ENCODE results near the gene ATG4A.

Gene ATG4A, protein sequence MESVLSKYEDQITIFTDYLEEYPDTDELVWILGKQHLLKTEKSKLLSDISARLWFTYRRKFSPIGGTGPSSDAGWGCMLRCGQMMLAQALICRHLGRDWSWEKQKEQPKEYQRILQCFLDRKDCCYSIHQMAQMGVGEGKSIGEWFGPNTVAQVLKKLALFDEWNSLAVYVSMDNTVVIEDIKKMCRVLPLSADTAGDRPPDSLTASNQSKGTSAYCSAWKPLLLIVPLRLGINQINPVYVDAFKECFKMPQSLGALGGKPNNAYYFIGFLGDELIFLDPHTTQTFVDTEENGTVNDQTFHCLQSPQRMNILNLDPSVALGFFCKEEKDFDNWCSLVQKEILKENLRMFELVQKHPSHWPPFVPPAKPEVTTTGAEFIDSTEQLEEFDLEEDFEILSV

DNA sequence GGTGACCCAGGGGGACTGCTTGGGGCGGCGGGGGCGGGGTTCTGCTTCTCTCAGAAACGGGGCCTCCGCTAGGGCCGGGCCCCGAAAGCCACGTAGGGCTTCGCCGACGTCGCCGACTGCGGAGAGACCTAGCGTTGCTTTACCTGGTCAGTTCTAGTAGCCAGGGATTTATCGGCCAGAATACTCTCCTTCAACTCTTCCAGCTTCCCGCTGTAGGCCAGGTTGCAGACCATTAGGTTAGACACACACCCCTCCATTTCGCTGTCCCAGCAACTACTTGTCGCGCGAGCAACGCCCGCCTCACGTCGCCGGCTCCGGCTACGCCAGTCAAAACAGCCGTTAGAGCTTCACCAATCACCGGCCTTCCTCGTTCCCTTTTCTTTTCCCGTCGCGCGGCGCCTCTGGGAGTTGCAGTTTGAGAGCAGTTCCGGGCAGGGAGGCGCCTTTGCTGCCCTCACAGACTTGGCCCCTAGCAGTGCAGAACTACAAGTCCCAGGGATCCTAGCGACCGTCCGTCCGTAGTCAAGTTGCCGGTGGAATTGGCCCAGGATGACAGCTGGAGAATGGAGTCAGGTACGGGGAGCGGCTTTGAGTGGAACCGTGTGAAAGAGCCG is at the start of gene ATG4A, which contains the start of gene PSMD10:
Gene ATG4A (plus strand): TSS at position 515 of the 614 bp plus-strand sequence. CDS start 49 bp downstream, at position 564.
Gene PSMD10 (minus strand): TSS at position 279 of the 614 bp plus-strand sequence. CDS start 22 bp downstream, at position 257.
- DNase-seq (ENCODE audit: low spot score) = peak; percentile 90

DNA sequence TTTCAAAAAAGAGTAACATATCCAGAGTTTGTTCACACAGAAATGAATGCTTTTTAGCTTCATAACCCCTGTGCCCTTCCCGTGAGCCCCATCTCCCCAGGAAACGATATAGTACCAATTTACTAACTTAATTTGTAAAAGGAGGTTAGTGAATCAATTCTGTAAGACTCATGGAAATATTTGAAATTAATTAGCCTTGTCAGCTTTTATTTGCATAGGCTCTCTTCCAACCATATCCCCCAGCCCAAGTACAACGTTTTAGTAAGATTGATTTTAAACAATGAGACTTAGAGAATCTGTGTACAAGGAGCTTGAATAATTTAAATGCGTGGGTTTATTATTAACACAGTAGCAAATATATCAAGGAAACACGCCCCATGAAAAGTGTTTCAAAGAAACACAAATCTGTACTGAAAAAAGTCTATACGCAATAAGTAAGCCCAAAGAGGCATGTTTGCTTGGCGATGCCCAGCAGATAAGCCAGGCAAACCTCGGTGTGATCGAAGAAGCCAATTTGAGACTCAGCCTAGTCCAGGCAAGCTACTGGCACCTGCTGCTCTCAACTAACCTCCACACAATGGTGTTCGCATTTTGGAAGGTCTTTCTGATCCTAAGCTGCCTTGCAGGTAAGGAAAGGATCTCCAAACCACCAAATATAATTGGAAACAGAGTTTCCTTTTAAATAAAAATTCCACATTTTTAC is 46.9 kb upstream of the ATG4A start, which contains the start of gene VSIG1:
Gene VSIG1 (plus strand): TSS at position 512 of the 703 bp plus-strand sequence. CDS start 66 bp downstream, at position 578.
- DNase-seq (ENCODE audit: low spot score) = no peak

DNA sequence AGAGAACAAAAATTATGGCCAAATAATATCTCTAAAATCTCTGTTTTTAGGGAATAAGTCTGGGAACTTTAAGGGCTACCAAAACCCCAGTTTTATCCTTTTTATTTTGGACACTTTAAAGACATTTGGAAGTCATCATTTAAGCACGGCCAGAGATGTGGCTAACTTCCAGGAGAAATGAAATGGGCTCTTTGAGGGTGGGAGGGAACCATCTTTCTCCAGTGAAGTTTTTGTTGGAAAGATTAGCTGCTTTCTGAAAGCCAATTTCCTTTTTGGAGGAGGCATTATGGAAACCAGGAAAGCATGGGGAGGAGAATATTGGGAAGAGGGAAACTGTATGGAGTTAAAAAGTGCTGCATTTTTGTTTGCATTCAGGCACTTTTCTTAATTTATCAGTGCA is 41.9 kb upstream of the ATG4A start:
- DNase-seq (ENCODE audit: low spot score) = no peak

DNA sequence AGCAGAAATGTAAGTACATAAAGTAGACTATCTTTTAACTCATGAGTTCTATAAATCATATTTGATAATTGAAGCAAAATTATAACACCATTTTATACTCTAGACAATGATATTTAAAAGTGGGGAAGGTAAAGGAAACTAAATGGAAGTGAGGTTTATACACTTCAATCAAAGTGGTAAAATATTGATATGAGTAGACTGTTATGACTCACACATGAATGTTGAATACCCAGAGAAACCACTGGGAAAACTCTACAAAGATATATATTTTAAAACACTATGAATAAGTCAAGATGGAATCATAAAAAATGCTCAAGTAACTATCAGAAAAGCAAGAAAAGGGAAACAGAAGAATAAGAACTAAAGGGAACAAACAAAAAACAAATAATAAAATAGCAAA is 38.4 kb upstream of the ATG4A start:
- no peak for DNase-seq (ENCODE audit: low spot score)

DNA sequence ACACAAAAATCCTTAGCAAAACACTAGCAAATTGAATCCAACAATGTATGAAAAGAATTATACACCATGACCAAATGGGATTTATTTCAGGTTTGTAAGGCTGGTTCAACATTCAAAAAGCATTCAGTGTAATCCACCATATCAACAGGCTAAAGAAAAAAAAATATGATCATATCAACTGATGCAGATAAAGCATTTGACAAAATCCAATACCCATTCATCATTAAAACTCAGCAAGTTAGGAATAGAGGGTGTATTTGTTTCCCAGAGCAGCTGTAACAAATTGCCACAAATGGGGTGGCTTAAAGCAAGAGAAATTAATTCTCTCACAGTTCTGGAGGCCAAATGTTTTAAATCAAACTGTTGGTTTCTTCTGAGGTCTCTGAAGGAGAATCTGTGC is 36.0 kb upstream of the ATG4A start:
- DNase-seq (ENCODE audit: low spot score) = no peak

DNA sequence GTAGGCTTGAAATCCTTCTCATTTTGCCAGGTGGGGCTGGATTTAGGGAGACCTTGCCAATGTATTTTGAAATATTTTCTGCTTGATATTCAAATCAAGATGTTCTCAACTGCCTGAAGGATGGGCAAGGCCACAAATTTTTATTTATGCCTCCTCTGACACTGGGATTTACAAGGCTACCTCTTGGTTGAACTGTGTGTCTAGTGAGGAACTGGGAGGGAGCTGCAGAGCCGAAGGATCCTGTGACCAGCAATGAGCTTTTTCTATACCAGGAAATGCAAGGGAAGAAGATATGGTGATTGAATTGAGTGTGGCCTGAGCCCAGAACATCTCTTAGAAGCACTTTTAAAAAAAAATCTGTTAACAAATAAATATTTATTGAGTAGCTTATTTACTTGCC is 31.8 kb upstream of the ATG4A start:
- no peak for DNase-seq (ENCODE audit: low spot score)

DNA sequence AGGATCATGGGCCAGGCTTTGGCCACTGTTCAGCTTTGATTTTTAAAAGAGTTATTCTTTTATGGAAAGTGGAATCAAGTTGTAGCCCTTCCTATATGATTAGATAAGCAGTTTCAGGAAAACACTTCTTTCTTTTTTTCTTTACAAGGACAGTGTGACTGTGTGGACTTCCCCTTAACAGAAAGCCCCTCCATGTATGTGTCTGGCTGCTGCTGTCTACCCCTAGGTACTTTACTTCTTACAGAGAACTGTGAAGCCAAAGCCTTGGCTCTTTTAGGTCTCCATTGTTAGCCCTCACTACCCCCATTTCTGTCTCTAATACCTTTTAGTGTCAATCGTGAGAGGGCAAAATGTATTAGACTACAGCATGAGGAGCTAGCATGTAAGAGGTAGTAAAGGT is 27.6 kb upstream of the ATG4A start:
- DNase-seq (ENCODE audit: low spot score) = no peak

DNA sequence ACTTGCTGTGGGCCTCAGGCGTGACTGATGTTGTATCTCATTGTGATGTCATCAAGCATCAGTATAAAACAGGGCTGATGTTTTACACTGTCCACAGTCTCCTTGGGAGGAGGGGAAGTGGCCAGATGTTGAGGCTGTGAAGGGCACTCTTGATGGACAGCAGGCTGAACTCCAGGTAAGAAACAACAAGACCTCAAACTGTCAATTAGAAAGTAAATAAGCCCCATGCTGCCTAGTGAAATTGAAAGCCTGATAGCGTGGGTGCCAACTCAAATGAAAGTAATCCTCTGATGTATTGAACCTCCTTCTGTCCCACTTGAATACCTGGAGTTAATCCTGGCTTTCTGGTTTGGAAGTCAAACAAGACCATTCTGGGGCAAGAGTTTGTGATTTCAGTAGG is 27.0 kb upstream of the ATG4A start:
- no peak for DNase-seq (ENCODE audit: low spot score)

DNA sequence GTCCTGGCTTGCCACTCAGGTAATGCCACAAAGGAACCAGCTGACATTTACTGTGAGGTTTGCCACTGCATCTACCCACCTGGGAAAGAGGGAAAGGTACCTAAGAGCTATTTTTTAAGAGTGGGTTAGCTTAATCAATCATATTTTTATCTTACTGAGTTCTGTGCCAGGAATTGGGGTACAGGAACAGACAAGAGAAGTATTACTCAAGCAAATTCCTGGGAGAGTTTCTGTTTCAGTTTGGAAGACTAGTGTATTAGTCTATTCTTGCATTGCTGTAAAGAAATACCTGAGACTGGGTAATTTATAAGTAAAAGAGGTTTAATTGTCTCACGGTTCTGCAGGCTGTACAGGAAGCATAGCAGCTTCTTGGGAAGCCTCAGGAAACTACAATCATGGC is 23.5 kb upstream of the ATG4A start:
- no peak for DNase-seq (ENCODE audit: low spot score)

DNA sequence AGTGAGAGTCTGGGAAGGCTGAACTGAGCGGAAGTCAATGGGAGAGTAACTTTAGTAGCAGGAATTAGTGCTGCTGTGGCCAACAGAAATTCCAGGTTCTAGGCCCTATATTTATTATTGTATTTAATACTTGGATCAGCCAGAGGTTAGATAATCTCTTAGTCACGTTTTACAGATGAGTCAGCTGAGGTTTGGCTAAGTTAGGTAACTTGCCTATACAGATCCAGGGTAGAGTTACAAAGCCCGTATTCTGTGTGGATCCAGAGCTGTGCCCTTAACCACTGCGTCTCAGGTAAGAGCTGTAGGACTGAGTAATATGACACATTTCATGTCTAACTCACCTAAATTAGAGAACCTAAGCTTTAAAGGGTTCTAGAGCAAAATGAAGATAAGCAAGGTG is 20.7 kb upstream of the ATG4A start:
- DNase-seq (ENCODE audit: low spot score) = peak; percentile 9

DNA sequence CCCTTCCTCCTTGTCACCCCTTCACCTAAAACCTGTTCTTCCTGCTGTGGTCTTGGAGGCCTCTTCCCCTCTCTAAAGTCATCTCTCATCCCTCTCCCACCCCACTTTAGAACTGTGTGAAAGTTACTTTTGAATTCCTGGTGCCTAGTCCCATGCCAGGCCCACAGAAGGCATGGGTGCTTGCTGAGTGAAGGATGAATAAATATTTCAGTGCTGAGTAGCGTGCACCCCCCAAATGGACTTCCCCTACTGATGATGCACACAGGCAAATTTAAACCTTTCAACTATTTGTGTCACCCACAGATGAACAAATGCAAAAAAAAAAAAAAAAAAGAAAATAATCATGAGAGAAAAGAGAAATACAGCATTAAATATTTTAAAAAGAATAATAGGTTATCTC is 20.0 kb upstream of the ATG4A start:
- DNase-seq (ENCODE audit: low spot score) = no peak

DNA sequence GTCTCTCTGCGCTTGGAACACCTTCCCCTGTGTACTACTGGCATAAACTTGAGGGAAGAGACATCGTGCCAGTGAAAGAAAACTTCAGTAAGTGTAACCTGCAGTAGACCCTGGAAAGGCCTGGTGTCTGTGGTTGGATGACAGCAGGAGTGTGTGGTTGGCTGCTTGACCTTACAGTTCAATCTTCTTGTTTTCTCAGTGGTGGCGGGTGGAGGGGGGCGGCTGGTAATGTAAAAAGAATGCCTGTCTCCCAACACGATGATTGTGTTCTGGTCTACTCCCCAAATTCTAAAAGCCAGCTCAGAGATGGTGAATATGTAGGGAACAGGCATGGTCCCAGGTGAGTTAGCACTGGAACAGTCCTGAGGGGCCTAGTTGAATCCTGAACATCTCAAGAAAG is 18.8 kb upstream of the ATG4A start:
- no peak for DNase-seq (ENCODE audit: low spot score)

DNA sequence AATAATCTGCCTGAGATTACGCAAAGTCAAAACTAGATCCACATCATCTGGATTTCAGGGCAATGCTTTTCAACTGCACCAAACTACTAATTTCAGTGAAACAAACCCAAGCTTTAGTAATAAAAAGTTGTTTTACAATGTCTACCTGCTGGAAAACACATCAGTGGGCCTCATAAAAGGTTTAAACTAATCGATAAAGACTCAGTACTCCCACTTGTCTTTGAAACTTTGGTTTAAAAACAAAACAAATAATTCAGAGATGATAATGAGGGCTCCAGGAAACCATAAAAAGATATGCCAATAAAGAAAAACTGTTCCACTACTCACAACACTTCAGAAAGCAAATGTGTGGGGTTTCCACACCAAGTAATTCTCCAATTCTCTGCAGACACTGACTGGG is 10.5 kb upstream of the ATG4A start:
- no peak for DNase-seq (ENCODE audit: low spot score)

DNA sequence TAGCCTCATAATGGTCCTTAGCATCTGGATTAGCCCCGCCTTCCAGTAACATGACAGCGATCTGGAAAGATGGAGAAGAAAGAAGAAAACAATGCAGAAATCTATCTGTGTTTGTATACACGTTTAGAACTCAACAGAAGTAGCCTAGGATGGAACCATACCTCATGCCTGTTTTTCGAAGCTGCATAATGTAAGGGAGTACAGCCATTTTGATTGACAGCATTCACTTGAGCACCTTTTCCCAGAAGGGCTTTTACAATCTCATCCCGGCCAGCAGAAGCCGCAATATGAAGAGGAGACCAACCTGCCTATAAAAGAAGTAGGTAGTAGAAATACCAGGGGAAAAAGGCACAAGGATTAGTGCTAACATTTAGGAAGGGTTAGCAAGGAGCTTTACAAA is 3.8 kb upstream of the ATG4A start:
- no peak for DNase-seq (ENCODE audit: low spot score)

DNA sequence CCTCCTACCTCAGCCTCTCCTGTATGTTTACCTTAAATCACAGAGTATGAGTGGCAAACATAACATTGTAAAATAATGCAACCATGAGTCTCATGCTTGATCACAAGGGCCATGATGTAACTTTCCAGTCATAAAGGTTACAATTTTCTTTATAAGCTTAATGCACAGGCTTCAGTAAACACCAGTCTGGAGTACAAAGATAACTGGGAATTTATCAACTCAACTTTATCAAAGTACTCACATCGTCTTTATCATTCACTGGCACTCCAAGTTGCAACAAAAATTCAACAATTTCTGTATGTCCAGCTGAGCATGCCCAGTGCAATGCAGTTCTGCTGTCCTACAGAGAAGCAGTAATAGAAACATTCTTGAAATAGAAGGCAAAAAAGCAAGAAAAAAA is 3.1 kb upstream of the ATG4A start:
- no peak for DNase-seq (ENCODE audit: low spot score)

DNA sequence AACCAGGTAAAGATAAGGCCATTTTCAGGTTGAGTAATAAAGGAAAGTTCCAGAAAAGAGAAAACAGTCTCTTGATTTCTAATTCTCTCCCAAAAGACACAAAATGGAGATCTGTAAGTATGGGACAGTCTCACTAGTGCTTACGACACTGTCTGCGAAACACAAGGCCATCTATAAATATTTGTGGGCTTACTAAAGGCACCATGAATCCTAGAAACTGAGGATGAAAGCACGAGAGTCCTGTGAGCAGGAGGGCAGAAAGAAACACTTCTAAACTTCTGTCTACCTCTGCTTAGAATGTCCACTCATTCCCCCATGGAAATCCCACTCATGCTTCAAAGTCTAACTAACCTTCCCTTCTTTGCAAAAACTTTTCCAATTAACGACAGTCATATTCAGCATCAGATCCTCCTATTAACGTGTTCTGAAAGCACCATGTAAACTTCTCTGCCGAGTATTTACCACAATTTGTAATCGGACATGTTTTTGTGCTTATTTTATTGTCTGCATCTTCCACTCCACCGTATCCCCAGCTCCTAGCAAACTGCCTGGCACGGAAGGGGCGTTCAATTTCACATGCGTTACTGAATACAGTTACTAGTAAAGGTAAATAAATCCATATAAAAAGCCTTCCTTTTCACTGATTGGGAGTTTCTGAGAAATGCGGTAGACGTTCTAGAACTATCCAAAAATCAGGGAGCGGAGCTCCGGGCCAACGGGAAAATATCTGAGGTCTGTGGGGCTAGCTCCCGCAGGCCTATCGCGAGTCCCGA is 901 bp upstream of the ATG4A start:
- DNase-seq (ENCODE audit: low spot score) = no peak

DNA sequence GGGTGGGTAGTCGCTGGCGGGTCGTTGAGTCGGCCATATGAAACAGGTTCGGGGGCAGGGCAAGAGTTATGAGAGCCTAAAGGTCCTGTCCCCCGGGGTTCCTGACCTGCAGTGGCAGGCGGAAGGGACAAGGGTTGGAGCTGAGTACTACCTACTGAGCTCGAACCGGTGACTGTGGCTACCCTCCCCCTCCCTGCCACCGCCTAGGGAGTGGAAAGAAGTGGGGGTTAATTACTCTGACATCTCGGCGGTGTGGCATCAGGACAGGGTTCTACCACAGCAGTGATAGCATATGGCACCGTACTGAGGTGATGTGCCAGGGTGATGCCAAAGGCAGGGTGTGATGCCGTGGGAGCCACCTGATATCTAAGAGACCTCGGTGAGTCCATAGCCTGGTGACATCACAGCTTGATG is 307 bp downstream of the ATG4A start:
- DNase-seq (ENCODE audit: low spot score) = peak; percentile 6

DNA sequence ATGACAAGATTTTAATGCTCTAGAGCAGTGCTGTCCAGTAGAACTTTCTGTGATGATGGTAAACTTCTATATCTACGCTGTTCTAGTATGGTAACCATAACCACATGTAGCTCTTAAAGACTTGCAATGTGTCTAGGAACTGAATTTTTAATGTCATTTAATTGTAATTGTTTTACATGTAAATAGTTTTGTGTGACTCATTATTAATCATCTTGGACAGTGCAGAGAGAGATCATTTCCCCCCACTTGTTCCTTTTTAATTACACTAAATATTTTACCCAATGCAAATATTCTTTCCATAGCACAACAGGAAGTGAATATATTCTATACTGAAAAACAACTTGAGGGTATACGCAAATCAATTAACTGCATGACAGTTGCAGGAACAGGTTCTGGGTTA is 5.8 kb downstream of the ATG4A start:
- DNase-seq (ENCODE audit: low spot score) = no peak

DNA sequence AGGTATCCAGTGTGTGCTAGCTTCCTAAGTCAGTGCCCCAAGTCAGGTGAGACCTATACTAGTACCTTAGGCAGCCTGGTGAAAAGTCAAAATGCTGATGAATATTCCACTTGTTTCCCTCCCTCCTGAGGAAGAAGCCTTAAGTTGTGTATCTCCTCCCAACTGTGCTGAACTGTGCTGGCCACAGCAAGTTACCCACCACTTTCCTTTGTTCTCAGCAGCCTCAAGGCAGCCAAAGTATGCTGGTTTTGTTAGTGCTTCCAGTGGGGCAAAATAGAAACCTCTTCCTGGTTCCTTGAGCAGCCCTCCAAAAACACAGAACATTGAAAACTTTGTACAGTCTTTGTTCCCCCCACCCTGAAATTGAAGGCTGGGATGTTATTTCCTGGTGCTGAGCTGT is 13.9 kb downstream of the ATG4A start:
- DNase-seq (ENCODE audit: low spot score) = no peak

DNA sequence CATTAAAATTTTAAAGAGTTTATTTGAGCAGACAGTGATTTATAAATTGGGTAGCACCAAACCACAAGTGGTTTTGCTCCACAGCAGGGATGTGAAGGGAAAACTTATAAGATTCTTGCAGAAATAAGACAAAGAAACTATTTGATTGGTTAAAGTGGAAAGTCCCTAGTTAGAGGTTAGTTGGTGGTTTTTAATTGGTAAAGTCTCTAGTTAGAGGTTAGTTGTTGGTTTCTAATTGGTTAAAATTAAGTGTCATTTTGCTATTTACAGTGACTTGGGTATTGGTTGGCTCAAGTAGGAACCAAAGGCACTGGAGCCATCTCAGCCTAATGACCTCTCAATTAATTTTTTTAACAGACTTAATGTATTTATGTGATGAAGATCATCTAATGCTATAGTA is 23.0 kb downstream of the ATG4A start:
- DNase-seq (ENCODE audit: low spot score) = no peak

DNA sequence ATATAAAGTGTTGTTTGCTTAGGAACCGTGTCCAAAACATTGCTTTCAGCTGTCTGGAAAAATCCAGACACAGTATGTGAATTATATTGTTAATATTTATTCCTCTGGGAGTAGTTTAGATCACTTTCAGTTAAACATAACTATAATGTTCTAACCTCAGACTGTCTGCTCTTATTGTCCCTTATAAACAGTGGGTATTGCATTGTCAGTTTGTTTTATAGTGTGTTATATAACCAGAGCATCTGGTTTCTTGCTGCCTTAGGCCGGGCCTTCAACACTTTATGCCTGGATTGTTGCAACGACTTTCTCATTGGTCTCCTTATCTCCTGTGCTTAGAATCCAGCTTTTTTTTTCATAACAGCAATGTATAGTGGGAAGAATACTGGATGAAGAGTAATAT is 26.4 kb downstream of the ATG4A start:
- DNase-seq (ENCODE audit: low spot score) = no peak

DNA sequence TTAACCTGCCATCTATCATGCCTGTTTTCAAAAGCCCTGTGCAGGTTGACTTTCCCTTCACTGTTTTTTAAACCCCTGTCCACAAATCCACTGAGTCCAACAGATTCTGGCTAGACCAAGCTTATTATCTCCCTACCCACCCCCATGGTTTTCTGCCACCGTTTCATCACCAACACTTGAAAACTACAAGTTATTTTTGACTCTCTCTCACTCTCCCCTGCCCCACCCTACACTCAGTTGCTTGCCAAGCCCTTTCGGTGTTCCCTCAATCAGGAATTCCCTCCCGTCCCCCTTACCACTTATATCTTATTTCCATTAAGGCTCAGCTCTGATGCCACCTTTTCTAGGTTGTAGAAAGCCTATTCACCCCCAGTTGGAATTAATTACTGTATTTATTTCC is 29.7 kb downstream of the ATG4A start:
- DNase-seq (ENCODE audit: low spot score) = no peak
